Mucosa of descending colon (tissue), 3 donors: ENCODE results near the gene MTHFD2. TPM values are rescaled to one million over a fixed set of nuclear protein-coding genes. Genes with fewer than 3 reads are reported as not detected.
"Not testable (repeated sequence)": the region's sequence is repeated elsewhere in the genome, so short reads cannot be mapped to it uniquely, and the experiment has no call there.

ENCODE experiments used
- ATAC-seq: fragments of 200-7000 bp; cut with Tn5 transposase; one replicate; pipeline ENCODE4 v1.9.1; 2020; ENCODE audit warnings: mild to moderate bottlenecking, moderate library complexity
- DNase-seq, 3 donors: peaks; one replicate each; pipeline ENCODE4 v3.0.0-alpha.2; 2020
- H3K36me3 ChIP-seq: fragments of 200-600 bp; one replicate; pipeline ENCODE4 v1.8.0; 2021; ENCODE audit warnings: low read depth, mild to moderate bottlenecking
- H3K4me1 ChIP-seq: fragments of 200-600 bp; one replicate; pipeline ENCODE4 v1.8.0; 2021; ENCODE audit warnings: low read depth, mild to moderate bottlenecking
- H3K4me3 ChIP-seq: fragments of 200-600 bp; one replicate; pipeline ENCODE4 v1.8.0; 2021; ENCODE audit warnings: mild to moderate bottlenecking
- H3K9me3 ChIP-seq: fragments of 200-600 bp; one replicate; pipeline ENCODE4 v1.8.0; 2021; ENCODE audit warnings: mild to moderate bottlenecking
- CTCF ChIP-seq: fragments of 200-600 bp; IDR thresholded peaks from one replicate; pipeline ENCODE4 v1.8.0; 2022; ENCODE audit warnings: antibody characterized with exemption, mild to moderate bottlenecking
- intact Hi-C, 2 donors: fragments of 100-400 bp; cut with DNase I in 1 of 2; cut with micrococcal nuclease in 1 of 2; formaldehyde crosslinking; loops; one replicate each; pipeline versions ENCODE4 v1.11.0 to v1.11.1; 2022; cut with DNase I, micrococcal nuclease
- total RNA-seq, 3 donors: library from RNA; stranded (reverse); fragmentation: NEBNext Ultra II Directional in 2 of 3; extraction: Animal tissue kit (Norgen Biotek cat#: 25700) in 2 of 3; gene quantifications; one replicate each; pipeline versions ENCODE4 v1.2.1 to v1.2.4, GENCODE V29; 2021 to 2023
- donor health status: DM: no; HTN: no; CAD: no; lungs with moderate emphysema.
- donor health status: DM: no; HTN: no; CAD: no.
- donor health status: DM: no; HTN: yes; CAD: no.

Gene MTHFD2
- total RNA-seq, 3 donors from 2014 or later = 18.6 to 42.2 (median 19.3) TPM

DNA sequence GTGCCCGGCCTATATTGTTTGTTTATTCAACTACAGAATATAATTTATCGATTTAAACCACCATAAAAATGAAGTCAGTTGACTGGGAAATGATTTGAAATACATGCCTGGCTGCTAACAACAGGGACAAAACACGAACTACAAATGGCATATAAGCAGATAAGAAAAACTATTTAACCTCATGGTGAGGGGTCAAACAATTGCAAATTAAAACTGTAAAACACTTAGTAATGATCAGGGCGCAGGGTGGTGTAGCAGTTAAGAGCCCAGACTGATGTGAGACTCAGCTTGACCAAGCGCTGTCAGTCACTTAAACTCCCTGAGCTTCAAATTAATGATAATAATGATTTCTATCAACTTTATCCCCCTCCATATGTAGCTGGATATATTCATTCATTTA, 6.7 kb downstream of the MTHFD2 start:
- DNase-seq (no peak), ATAC-seq (no peak)
- H3K4me1 ChIP-seq = peaks cover 27% of the 10 kb centered on the region
- TF ChIP-seq CTCF = no peak
- no peaks in the 10 kb centered on the region for H3K9me3 ChIP-seq
- no peak overlapping the region for H3K4me3 ChIP-seq
- intact Hi-C loops = no loop called here
- no peaks in the 10 kb centered on the region for H3K36me3 ChIP-seq

DNA sequence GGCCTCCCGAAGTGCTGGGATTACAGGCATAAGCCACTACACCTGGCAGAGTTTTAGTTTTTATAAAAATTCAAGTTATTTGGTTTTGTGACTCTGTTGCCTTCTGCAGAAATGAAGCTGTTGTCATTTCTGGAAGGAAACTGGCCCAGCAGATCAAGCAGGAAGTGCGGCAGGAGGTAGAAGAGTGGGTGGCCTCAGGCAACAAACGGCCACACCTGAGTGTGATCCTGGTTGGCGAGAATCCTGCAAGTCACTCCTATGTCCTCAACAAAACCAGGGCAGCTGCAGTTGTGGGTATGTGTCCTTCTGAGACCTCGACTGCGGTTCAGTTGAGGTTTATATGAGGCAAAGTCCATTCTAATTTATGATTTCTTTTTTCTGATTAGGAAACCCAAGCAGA, 7.2 kb downstream of the MTHFD2 start:
- Histone ChIP-seq H3K4me1 (peaks cover 27% of the 10 kb centered on the region), H3K9me3 (no peaks in the 10 kb centered on the region), H3K4me3 (no peak overlapping the region), H3K36me3 (no peaks in the 10 kb centered on the region)
- intact Hi-C loops = no loop called here
- peak; percentile 98 for ATAC-seq
- TF ChIP-seq CTCF = no peak
- DNase-seq = peak; percentile 75 to 80 (median 76)

- no peaks in the 10 kb centered on the region for H3K9me3 ChIP-seq
- peak; percentile 55 for ATAC-seq
- peak; percentile 42 to 62 (median 56) for DNase-seq
- no peak overlapping the region for H3K4me3 ChIP-seq
- intact Hi-C loops = no loop called here
- TF ChIP-seq CTCF = no peak
- H3K4me1 ChIP-seq = peaks cover 27% of the 10 kb centered on the region
- no peaks in the 10 kb centered on the region for H3K36me3 ChIP-seq
These were observed 7.8 kb downstream of the MTHFD2 start for GRCh38 chr2:74206180-74206688.

DNA sequence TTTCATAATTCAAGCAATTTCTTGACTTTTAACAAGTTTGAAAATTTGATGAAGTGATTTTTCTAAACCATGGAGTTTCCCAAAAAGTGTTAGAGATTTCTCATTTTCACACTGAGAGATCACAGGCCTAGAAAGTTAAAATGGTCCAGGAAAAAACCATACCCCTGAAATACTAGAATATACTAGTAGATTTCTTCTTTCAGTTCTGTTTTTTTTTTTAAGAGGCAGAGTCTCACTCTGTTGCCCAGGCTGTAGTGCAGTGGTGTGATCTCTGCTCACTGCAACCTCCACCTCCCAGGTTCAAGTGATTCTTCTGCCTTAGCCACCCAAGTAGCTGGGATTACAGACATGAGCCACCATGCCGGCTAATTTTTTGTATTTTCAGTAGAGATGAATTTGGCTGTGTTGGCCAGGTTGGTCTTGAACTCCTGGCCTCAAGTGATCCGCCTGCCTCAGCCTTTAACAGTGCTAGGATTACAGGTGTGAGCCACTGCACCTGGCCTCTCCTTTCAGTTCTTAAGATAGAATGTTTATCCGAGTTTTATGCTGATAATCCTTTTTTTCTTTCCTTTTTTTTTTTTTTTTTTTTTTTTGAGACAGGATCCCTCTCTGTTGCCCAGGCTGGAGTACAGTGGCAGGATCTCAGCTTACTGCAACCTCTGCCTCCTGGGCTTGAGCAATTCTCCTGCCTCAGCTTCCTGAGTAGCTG, 14.4 kb downstream of the MTHFD2 start:
- ATAC-seq = no peak
- intact Hi-C loops = no loop called here
- Histone ChIP-seq H3K4me3 (no peak overlapping the region), H3K4me1 (no peaks in the 10 kb centered on the region), H3K36me3 (no peaks in the 10 kb centered on the region), H3K9me3 (no peaks in the 10 kb centered on the region)
- TF ChIP-seq CTCF = no peak
- no peak for DNase-seq

- DNase-seq, H3K9me3 ChIP-seq, H3K4me1 ChIP-seq, H3K4me3 ChIP-seq, ATAC-seq, H3K36me3 ChIP-seq, intact Hi-C loops: not testable (repeated sequence)
These were observed 17.4 kb downstream of the MTHFD2 start for GRCh38 chr2:74215771-74216170.

DNA sequence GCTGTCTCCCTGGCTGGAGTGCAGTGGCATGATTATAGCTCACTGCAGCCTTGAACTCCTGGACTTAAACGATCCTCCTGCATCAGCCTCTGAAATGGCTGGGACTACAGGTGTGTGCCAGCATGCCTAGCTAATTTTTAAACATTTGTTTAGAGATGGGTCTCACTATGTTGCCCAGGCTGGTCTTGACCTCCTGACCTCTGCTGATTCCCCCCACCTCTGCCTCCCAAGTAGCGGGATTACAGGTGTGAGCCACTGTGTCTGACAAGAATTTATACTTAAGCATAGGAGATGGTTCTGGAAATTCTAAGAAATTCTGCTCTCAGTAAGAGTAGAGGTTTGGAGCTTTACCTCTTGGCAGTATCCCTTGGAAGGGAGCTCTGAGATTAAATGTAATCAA, 18.2 kb downstream of the MTHFD2 start:
- ATAC-seq (no peak), DNase-seq (no peak)
- Histone ChIP-seq H3K9me3 (no peaks in the 10 kb centered on the region), H3K4me1 (no peaks in the 10 kb centered on the region), H3K36me3 (no peaks in the 10 kb centered on the region), H3K4me3 (no peak overlapping the region)
- no peak for TF ChIP-seq CTCF
- intact Hi-C loops = no loop called here
